HepG2 (cell line): ENCODE data around the gene IGFN1.

ENCODE experiments used
- BCLAF1 ChIP-seq: fragments of 450-650 bp; IDR thresholded peaks from 2 replicates; pipeline ENCODE4 v1.6.1; 2017; ENCODE audit warnings: mild to moderate bottlenecking
- CBX2 ChIP-seq, 2 experiments: fragments of 200-600 bp in 1 of 2; sonication (generic); formaldehyde crosslinking in 1 of 2; IDR thresholded peaks; 2 replicates each; pipeline versions ENCODE4 v1.7.0 to v1.8.1; 2018 to 2022; ENCODE audit warnings: low read depth in 2 of 2, low read length in 1 of 2, mild to moderate bottlenecking in 1 of 2, missing genetic modification reagents in 1 of 2
- JUND ChIP-seq: sonication (generic); formaldehyde crosslinking; IDR thresholded peaks from 2 replicates; pipeline ENCODE4 v1.8.0; 2022; ENCODE audit warnings: mild to moderate bottlenecking, missing genetic modification reagents
- KLF12 ChIP-seq: sonication (generic); formaldehyde crosslinking; IDR thresholded peaks from 2 replicates; pipeline ENCODE4 v1.4.0; 2020; ENCODE audit warnings: missing genetic modification reagents, borderline replicate concordance
- MAX ChIP-seq: IDR thresholded peaks from 2 replicates; pipeline ENCODE4 v1.6.1; 2012; ENCODE audit warnings: inconsistent platforms
- PRDM15 ChIP-seq: sonication (generic); formaldehyde crosslinking; IDR thresholded peaks from 2 replicates; pipeline ENCODE4 v1.4.0; 2020; ENCODE audit warnings: missing genetic modification reagents
- RFX1 ChIP-seq: fragments of 450-650 bp; IDR thresholded peaks from 2 replicates; pipeline ENCODE4 v1.6.1; 2017
- ZBTB4 ChIP-seq: sonication (generic); formaldehyde crosslinking; IDR thresholded peaks from 2 replicates; pipeline ENCODE4 v1.4.0; 2020; ENCODE audit warnings: missing genetic modification reagents, mild to moderate bottlenecking, borderline replicate concordance
- ZNF83 ChIP-seq: sonication (generic); formaldehyde crosslinking; IDR thresholded peaks from 2 replicates; pipeline ENCODE4 v1.4.0; 2020; ENCODE audit warnings: missing genetic modification reagents, mild to moderate bottlenecking, borderline replicate concordance

GRCh38 chr1:201252944-201253371, 62.3 kb downstream of the IGFN1 start:
- TF ChIP-seq JUND (CRISPR knock-in tag) (no peak), BCLAF1 (no peak), ZBTB4 (CRISPR knock-in tag) (no peak), ZNF83 (CRISPR knock-in tag) (no peak), RFX1 (no peak), CBX2 (IDR thresholded peaks at IDR 0.05; ENCODE audit: low read depth, low read length) (no peak), CBX2 (CRISPR knock-in tag; IDR thresholded peaks at IDR 0.05; ENCODE audit: low read depth) (no peak), KLF12 (CRISPR knock-in tag) (no peak), PRDM15 (CRISPR knock-in tag) (no peak), MAX (no peak)
